SHP77 (cell line): ENCODE data around the gene CCDC82.
"Not testable (repeated sequence)": the region's sequence is repeated elsewhere in the genome, so short reads cannot be mapped to it uniquely, and the experiment has no call there.

Source experiments
- DNase-seq, 2 experiments: peaks; one replicate each; lab custom pipeline; 2025; lab: John Stamatoyannopoulos, UW

The CCDC82 gene

GRCh38 chr11:96389720-96390487 lies at the start of gene CCDC82, which contains the start of gene JRKL:
Gene CCDC82, minus strand, starts transcription at chr11:96389912. Its CDS starts 5,165 bp downstream, at chr11:96384747.
Gene JRKL, plus strand, starts transcription at chr11:96390013. Its CDS starts 637 bp downstream, at chr11:96390650.
- DNase-seq: peak; percentile 86 to 92

- DNase-seq: not testable (repeated sequence)
These were observed 42.9 kb upstream of the CCDC82 start for GRCh38 chr11:96432654-96433053.

- DNase-seq: no peak
These were observed 41.0 kb upstream of the CCDC82 start for GRCh38 chr11:96430668-96431067.

GRCh38 chr11:96424693-96425092 lies 35.0 kb upstream of the CCDC82 start:
- no peak for DNase-seq

- no peak for DNase-seq
These were observed 23.7 kb upstream of the CCDC82 start for GRCh38 chr11:96413408-96413807.

GRCh38 chr11:96412761-96413381 lies 23.2 kb upstream of the CCDC82 start:
- no peak for DNase-seq

GRCh38 chr11:96411412-96411811 lies 21.7 kb upstream of the CCDC82 start:
- DNase-seq: not testable (repeated sequence)

GRCh38 chr11:96400697-96401096 lies 11.0 kb upstream of the CCDC82 start:
- no peak for DNase-seq

GRCh38 chr11:96397863-96398262 lies 8.2 kb upstream of the CCDC82 start:
- DNase-seq: no peak

- no peak for DNase-seq
These were observed 6.9 kb upstream of the CCDC82 start for GRCh38 chr11:96396637-96397036.

- DNase-seq: no peak
These were observed 5.1 kb upstream of the CCDC82 start for GRCh38 chr11:96394773-96395172.

- peak; percentile 15 to 27 for DNase-seq
These were observed 4.1 kb upstream of the CCDC82 start for GRCh38 chr11:96393753-96394348.

GRCh38 chr11:96391698-96392307 lies 2.1 kb upstream of the CCDC82 start:
- no peak for DNase-seq

GRCh38 chr11:96390488-96390792 lies 728 bp upstream of the CCDC82 start:
- DNase-seq: no peak

- peak; percentile 30 to 69 for DNase-seq
These were observed 607 bp downstream of the CCDC82 start for GRCh38 chr11:96388891-96389719.

- DNase-seq: no peak
These were observed 4.5 kb downstream of the CCDC82 start for GRCh38 chr11:96385187-96385586.

- peak; percentile 2 to 20 for DNase-seq
These were observed 5.6 kb downstream of the CCDC82 start for GRCh38 chr11:96384156-96384555.

GRCh38 chr11:96376796-96377195 lies 12.9 kb downstream of the CCDC82 start:
- DNase-seq: no peak

GRCh38 chr11:96373826-96374225 lies 15.9 kb downstream of the CCDC82 start:
- no peak for DNase-seq

GRCh38 chr11:96367342-96367741 lies 22.4 kb downstream of the CCDC82 start:
- no peak for DNase-seq

- no peak for DNase-seq
These were observed 23.7 kb downstream of the CCDC82 start for GRCh38 chr11:96366024-96366423.

- no peak for DNase-seq
These were observed 24.2 kb downstream of the CCDC82 start for GRCh38 chr11:96365493-96365892.
